CD14-positive monocyte (primary cell): Measurements from ENCODE around the gene NAGS. TPM values are rescaled to one million over a fixed set of nuclear protein-coding genes. Genes with fewer than 3 reads are reported as not detected.
A peak's percentile ranks its signal among the peaks of the same experiment; 100 is the strongest.

Source experiments
- DNase-seq, 3 donors: peaks; one replicate each; pipeline ENCODE4 v3.0.0-alpha.2; 2011 to 2022
- H2AFZ ChIP-seq: 2 replicates; pipeline ENCODE4 v1.6.0; 2012; ENCODE audit warnings: mild to moderate bottlenecking, low read depth, low read length, inconsistent platforms; ENCODE audit not compliant: insufficient read depth, poor library complexity, severe bottlenecking
- H3K27ac ChIP-seq, 2 donors: 1 replicate in 1 of 2; 2 replicates in 1 of 2; pipeline ENCODE4 v1.5.1; 2012 to 2013; ENCODE audit warnings: low read length in 2 of 2, control low read depth in 1 of 2, inconsistent platforms in 1 of 2, low read depth in 1 of 2, mild to moderate bottlenecking in 1 of 2
- H3K27me3 ChIP-seq, 2 donors: one replicate each; pipeline versions ENCODE4 v1.6.0 to v1.6.1; 2011 to 2013; ENCODE audit warnings: low read length in 2 of 2; ENCODE audit not compliant: control insufficient read depth in 2 of 2, insufficient read depth in 2 of 2
- H3K36me3 ChIP-seq, 2 donors: replicated peaks in 1 of 2; 1 replicate in 1 of 2; 2 replicates in 1 of 2; pipeline versions ENCODE4 v1.5.1 to v1.6.1; 2012 to 2013; ENCODE audit warnings: low read length in 2 of 2, control low read depth in 1 of 2, inconsistent platforms in 1 of 2, mild to moderate bottlenecking in 1 of 2; ENCODE audit not compliant: insufficient read depth in 2 of 2, control insufficient read depth in 1 of 2
- H3K4me1 ChIP-seq, 2 donors: 1 replicate in 1 of 2; 2 replicates in 1 of 2; pipeline versions ENCODE4 v1.5.1 to v1.6.1; 2012 to 2013; ENCODE audit warnings: low read length in 2 of 2, control low read depth in 1 of 2, inconsistent platforms in 1 of 2, mild to moderate bottlenecking in 1 of 2, moderate library complexity in 1 of 2; ENCODE audit not compliant: insufficient read depth in 2 of 2, control insufficient read depth in 1 of 2
- H3K4me2 ChIP-seq: replicated peaks from 2 replicates; pipeline ENCODE3; 2012; ENCODE audit warnings: low read length, moderate library complexity, mild to moderate bottlenecking; ENCODE audit not compliant: poor library complexity, severe bottlenecking; ENCODE audit errors: extremely low read depth
- H3K4me3 ChIP-seq, 3 experiments: fragments of 200-600 bp in 1 of 3; sonication (generic) in 1 of 3; replicated peaks in 1 of 3; 1 replicate in 2 of 3; 2 replicates in 1 of 3; pipeline ENCODE4 v1.5.1; 2011 to 2013; ENCODE audit warnings: low read length in 3 of 3, mild to moderate bottlenecking in 3 of 3, control low read depth in 2 of 3, low read depth in 2 of 3, inconsistent platforms in 1 of 3, moderate library complexity in 1 of 3
- H3K79me2 ChIP-seq: 2 replicates; pipeline ENCODE4 v1.6.0; 2012; ENCODE audit warnings: mild to moderate bottlenecking, control low read depth, inconsistent platforms, low read length, moderate library complexity; ENCODE audit not compliant: insufficient read depth
- H3K9ac ChIP-seq: 2 replicates; pipeline ENCODE4 v1.6.0; 2017; ENCODE audit warnings: low read length, mild to moderate bottlenecking; ENCODE audit not compliant: insufficient read depth, poor library complexity, severe bottlenecking
- H3K9me3 ChIP-seq, 2 donors: replicated peaks in 1 of 2; 1 replicate in 1 of 2; 2 replicates in 1 of 2; pipeline versions ENCODE4 v1.5.1 to v1.6.1; 2012 to 2013; ENCODE audit warnings: low read length in 2 of 2, control low read depth in 1 of 2; ENCODE audit not compliant: control insufficient read depth in 1 of 2, insufficient read depth in 1 of 2
- H4K20me1 ChIP-seq: 2 replicates; pipeline ENCODE4 v1.6.0; 2012; ENCODE audit warnings: mild to moderate bottlenecking, low read length, control low read depth, moderate library complexity; ENCODE audit not compliant: insufficient read depth
- H3K27ac Mint-ChIP-seq, 7 donors: one replicate each; pipeline ENCODE4 v1.8.0; 2020; ENCODE audit warnings: mild to moderate bottlenecking in 7 of 7, mixed read lengths in 7 of 7, moderate library complexity in 6 of 7, inconsistent platforms in 2 of 7
- H3K27me3 Mint-ChIP-seq, 3 donors: one replicate each; pipeline ENCODE4 v1.8.0; 2021 to 2022; ENCODE audit warnings: low read depth in 3 of 3, mild to moderate bottlenecking in 3 of 3, mixed read lengths in 3 of 3, moderate library complexity in 3 of 3, inconsistent platforms in 1 of 3
- H3K36me3 Mint-ChIP-seq, 2 donors: one replicate each; pipeline ENCODE4 v1.8.0; 2020; ENCODE audit warnings: mixed read lengths in 2 of 2, inconsistent platforms in 1 of 2, mild to moderate bottlenecking in 1 of 2
- H3K4me1 Mint-ChIP-seq: one replicate; pipeline ENCODE4 v1.8.0; 2020; ENCODE audit warnings: mild to moderate bottlenecking, mixed read lengths
- H3K4me3 Mint-ChIP-seq, 2 donors: one replicate each; pipeline ENCODE4 v1.8.0; 2020; ENCODE audit warnings: mild to moderate bottlenecking in 2 of 2, mixed read lengths in 2 of 2, moderate library complexity in 1 of 2
- H3K9me3 Mint-ChIP-seq, 7 donors: one replicate each; pipeline ENCODE4 v1.8.0; 2020 to 2022; ENCODE audit warnings: mixed read lengths in 7 of 7, mild to moderate bottlenecking in 6 of 7, moderate library complexity in 6 of 7, inconsistent platforms in 2 of 7
- WGBS: methylation state at CpG from one replicate; pipeline ENCODE4 v1.1.5; 2013; ENCODE audit warnings: missing lambda C conversion rate; ENCODE audit not compliant: insufficient coverage; 5-methylcytosine and 5-hydroxymethylcytosine counted together
- intact Hi-C, 2 donors: fragments of 100-400 bp; cut with micrococcal nuclease; formaldehyde crosslinking; loops; one replicate each; pipeline versions ENCODE4 v1.15.0 to v1.15.1; 2023
- polyA plus RNA-seq, 3 donors: library from polyadenylated mRNA; depleted of rRNA in 1 of 3; unstranded in 2 of 3; stranded (reverse) in 1 of 3; fragments of 300-500 nt in 2 of 3; fragments of >200 nt in 1 of 3; fragmentation: Illumina TruSeq in 2 of 3; gene quantifications; 1 replicate in 2 of 3; 2 replicates in 1 of 3; pipeline ENCODE4 v1.2.3, GENCODE V29; 2012 to 2021
- TF ChIP-seq, protein P1 (sequence below): fragments of 200-600 bp; IDR thresholded peaks from one replicate; pipeline ENCODE4 v1.8.0; 2022; ENCODE audit warnings: antibody characterized with exemption, mild to moderate bottlenecking

NAGS gene
- polyA plus RNA-seq, 3 donors, result 0.65 to 0.93 (median 0.84) TPM

DNA sequence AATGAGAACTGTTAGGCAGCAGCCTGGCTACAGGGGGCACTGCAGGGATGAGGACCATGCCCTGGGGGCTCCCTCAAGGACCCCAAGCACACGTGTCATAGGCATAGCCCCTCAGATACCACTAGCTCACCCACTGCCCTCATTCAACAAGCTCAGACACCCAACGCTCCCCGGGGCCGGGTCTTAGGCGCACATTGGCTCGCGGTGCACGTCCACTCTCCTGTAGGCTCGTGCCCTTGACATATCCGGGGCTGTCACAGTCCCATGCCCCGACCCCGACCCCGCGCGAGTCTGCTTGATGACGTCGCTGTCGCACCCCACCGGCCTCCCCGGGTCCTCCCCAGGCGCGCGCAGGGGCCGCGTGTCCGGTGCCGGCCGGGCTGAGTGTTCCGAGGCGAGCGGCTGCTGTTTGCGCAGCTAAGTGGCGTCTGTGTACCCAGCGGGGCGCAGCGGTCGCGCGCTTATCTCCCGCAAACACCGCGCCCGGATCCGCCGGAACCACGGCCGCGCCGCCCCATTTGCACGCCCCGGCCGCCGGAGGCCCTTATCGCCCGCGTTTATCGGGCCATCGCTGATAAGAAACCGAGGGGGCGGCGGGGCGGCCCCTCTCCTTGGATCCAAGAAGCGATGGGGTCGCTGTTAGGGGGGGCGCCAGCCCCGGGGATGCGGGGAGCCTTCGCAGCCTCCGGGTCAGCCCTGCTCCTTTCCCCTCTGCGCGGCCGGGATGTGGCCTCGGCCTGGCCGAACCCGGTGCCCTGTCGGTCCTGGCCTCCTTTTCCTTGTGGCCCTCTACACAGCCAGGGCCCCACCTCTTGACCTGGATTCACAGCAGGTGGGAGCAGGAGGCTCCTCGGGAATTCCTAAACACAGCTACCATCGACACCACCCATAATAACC is 20.7 kb upstream of the NAGS start:
- H3K4me1 ChIP-seq, result peaks cover 4 to 9% of the 10 kb centered on the region in 2 donors
- Mint-ChIP-seq H3K27me3 (peaks cover 53 to 78% (median 67%) of the 10 kb centered on the region in 3 donors), H3K4me1 (peaks cover 6% of the 10 kb centered on the region), H3K36me3 (no peaks in the 10 kb centered on the region), H3K9me3 (peaks cover 0 to 6% (median 0%) of the 10 kb centered on the region in 7 donors), H3K27ac (no peak overlapping the region), H3K4me3 (peak overlapping the region in 1 of 2 donors; percentile 76)
- intact Hi-C loops, result no loop called here
- peak overlapping the region; percentile 41 for H2AFZ ChIP-seq
- no peak for DNase-seq
- H3K27me3 ChIP-seq, result peaks cover 36 to 61% of the 10 kb centered on the region in 2 donors
- no peak overlapping the region for H3K27ac ChIP-seq
- H3K9me3 ChIP-seq, result peaks cover 0 to 5% of the 10 kb centered on the region in 2 donors
- WGBS, result 4% methylated on average over 71 of the region's 78 CpGs
- no peaks in the 10 kb centered on the region for H4K20me1 ChIP-seq
- H3K4me3 ChIP-seq, result peak overlapping the region in 1 of 3 experiments; percentile 23
- no peaks in the 10 kb centered on the region for H3K36me3 ChIP-seq
- no peak overlapping the region for H3K9ac ChIP-seq
- TF ChIP-seq, protein P1, sequence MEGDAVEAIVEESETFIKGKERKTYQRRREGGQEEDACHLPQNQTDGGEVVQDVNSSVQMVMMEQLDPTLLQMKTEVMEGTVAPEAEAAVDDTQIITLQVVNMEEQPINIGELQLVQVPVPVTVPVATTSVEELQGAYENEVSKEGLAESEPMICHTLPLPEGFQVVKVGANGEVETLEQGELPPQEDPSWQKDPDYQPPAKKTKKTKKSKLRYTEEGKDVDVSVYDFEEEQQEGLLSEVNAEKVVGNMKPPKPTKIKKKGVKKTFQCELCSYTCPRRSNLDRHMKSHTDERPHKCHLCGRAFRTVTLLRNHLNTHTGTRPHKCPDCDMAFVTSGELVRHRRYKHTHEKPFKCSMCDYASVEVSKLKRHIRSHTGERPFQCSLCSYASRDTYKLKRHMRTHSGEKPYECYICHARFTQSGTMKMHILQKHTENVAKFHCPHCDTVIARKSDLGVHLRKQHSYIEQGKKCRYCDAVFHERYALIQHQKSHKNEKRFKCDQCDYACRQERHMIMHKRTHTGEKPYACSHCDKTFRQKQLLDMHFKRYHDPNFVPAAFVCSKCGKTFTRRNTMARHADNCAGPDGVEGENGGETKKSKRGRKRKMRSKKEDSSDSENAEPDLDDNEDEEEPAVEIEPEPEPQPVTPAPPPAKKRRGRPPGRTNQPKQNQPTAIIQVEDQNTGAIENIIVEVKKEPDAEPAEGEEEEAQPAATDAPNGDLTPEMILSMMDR, result no peak
- peak overlapping the region; percentile 41 for H3K4me2 ChIP-seq
- H3K79me2 ChIP-seq, result no peaks in the 10 kb centered on the region

DNA sequence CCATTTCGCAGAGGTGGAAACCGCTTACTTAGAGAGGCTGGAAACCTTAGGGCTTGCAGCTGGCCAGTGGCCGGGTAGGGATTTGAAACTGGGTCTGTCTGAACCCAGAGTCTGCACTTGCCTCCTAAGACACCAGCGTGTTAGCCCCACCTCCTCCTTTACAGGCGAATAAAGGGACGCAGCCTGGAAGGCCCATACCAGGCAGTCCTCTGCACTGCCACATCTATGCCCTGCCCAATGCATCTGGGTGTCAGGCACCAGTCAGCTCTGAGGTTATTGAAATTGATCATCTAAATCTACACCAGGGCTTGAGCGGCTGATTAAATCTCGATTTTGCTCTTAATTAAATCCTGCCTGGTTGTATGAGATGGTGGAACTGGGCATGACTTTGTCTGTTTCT is 19.9 kb upstream of the NAGS start:
- peaks cover 36 to 61% of the 10 kb centered on the region in 2 donors for H3K27me3 ChIP-seq
- H3K4me3 Mint-ChIP-seq, result peak overlapping the region in 1 of 2 donors; percentile 54
- intact Hi-C loops, result no loop called here

More for the DNA sequence above, 19.9 kb upstream of the NAGS start:
- TF ChIP-seq, protein P1, result no peak
- H3K27me3 Mint-ChIP-seq, result peaks cover 56 to 84% (median 64%) of the 10 kb centered on the region in 3 donors
- Histone ChIP-seq H3K4me3 (no peak overlapping the region), H4K20me1 (no peaks in the 10 kb centered on the region), H3K27ac (no peak overlapping the region), H2AFZ (no peak overlapping the region), H3K36me3 (no peaks in the 10 kb centered on the region), H3K9ac (no peak overlapping the region), H3K79me2 (no peaks in the 10 kb centered on the region), H3K4me1 (peaks cover 4 to 9% of the 10 kb centered on the region in 2 donors), H3K4me2 (no peak overlapping the region), H3K9me3 (peaks cover 0 to 5% of the 10 kb centered on the region in 2 donors)
- no peaks in the 10 kb centered on the region for H3K36me3 Mint-ChIP-seq
- peaks cover 6% of the 10 kb centered on the region for H3K4me1 Mint-ChIP-seq
- no peak for DNase-seq
- 97% methylated on average over 6 of the region's 8 CpGs for WGBS
- H3K27ac Mint-ChIP-seq, result no peak overlapping the region
- peaks cover 0 to 6% (median 0%) of the 10 kb centered on the region in 7 donors for H3K9me3 Mint-ChIP-seq
